Neural progenitor cell (in vitro differentiated cells): ENCODE measurements around the gene GNG8.

Source experiments
- CTCF ChIP-seq: fragments of 200-600 bp; sonication (generic); IDR thresholded peaks from 2 replicates; pipeline ENCODE4 v1.5.1; 2017; ENCODE audit warnings: antibody characterized with exemption, mild to moderate bottlenecking
- EZH2phosphoT487 ChIP-seq: fragments of 200-600 bp; sonication (generic); IDR thresholded peaks from 2 replicates; pipeline ENCODE4 v1.6.1; 2017; ENCODE audit warnings: antibody characterized with exemption

- TF ChIP-seq CTCF: no peak
- TF ChIP-seq EZH2phosphoT487: no peak
Measured at GRCh38 chr19:46634656-46635218, 1.3 kb downstream of the GNG8 start.
